Gastroesophageal sphincter (tissue), 3 donors: Measurements from ENCODE around the gene DHH.

ENCODE experiments used
- CTCF ChIP-seq, 4 experiments: fragments of 200-600 bp in 2 of 4; fragments of 450-650 bp in 2 of 4; sonication (generic) in 1 of 4; IDR thresholded peaks; one replicate each; pipeline ENCODE4 v1.5.1; 2017 to 2019; ENCODE audit warnings: antibody characterized with exemption in 4 of 4, mild to moderate bottlenecking in 2 of 4, moderate library complexity in 2 of 4
- EP300 ChIP-seq: sonication (generic); formaldehyde crosslinking; IDR thresholded peaks from one replicate; pipeline ENCODE4 v1.6.1; 2017; ENCODE audit warnings: antibody characterized with exemption, mild to moderate bottlenecking

- TF ChIP-seq CTCF (IDR thresholded peaks at IDR 0.05) (no peak), EP300 (no peak)
Measured at GRCh38 chr12:49064767-49065152, 29.8 kb downstream of the DHH start.
